Measurements from ENCODE around the gene MARK1. TPM values are rescaled to one million over a fixed set of nuclear protein-coding genes. Genes with fewer than 3 reads are reported as not detected.

Gene MARK1
- total RNA-seq, 3 donors from 2014 or later: 1.4 to 11.2 (median 1.8) TPM

DNA sequence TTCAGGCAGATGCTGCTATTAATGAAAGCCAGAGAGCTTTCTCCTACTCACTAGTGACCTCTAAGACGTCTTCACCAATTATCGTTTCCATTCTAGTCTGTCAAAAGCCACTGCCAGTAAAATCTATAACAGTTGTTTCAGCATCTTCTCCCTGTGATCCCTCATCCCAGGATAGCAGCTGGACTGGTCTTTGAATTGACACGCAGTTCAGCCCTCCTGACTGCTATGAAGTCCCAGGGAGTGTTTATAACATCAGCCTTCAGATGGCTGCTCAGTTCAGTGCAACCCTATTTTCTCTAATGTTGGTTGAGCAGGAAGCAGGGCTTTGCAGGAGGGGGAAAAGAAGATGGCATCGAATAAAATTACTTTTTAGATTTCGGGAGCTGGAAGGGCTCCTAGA, 23.6 kb upstream of the MARK1 start:
- intact Hi-C loops (cut with DNase I, micrococcal nuclease): no loop called here
- H3K9me3 ChIP-seq: no peaks in the 10 kb centered on the region
- TF ChIP-seq, protein P1, sequence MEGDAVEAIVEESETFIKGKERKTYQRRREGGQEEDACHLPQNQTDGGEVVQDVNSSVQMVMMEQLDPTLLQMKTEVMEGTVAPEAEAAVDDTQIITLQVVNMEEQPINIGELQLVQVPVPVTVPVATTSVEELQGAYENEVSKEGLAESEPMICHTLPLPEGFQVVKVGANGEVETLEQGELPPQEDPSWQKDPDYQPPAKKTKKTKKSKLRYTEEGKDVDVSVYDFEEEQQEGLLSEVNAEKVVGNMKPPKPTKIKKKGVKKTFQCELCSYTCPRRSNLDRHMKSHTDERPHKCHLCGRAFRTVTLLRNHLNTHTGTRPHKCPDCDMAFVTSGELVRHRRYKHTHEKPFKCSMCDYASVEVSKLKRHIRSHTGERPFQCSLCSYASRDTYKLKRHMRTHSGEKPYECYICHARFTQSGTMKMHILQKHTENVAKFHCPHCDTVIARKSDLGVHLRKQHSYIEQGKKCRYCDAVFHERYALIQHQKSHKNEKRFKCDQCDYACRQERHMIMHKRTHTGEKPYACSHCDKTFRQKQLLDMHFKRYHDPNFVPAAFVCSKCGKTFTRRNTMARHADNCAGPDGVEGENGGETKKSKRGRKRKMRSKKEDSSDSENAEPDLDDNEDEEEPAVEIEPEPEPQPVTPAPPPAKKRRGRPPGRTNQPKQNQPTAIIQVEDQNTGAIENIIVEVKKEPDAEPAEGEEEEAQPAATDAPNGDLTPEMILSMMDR (IDR thresholded peaks at IDR 0.05): no peak
- no peak for ATAC-seq
- no peaks in the 10 kb centered on the region for H3K36me3 ChIP-seq (ENCODE audit: low read depth)
- H3K4me3 ChIP-seq: no peak overlapping the region
- DNase-seq: no peak
- no peaks in the 10 kb centered on the region for H3K4me1 ChIP-seq (ENCODE audit: low read depth)

DNA sequence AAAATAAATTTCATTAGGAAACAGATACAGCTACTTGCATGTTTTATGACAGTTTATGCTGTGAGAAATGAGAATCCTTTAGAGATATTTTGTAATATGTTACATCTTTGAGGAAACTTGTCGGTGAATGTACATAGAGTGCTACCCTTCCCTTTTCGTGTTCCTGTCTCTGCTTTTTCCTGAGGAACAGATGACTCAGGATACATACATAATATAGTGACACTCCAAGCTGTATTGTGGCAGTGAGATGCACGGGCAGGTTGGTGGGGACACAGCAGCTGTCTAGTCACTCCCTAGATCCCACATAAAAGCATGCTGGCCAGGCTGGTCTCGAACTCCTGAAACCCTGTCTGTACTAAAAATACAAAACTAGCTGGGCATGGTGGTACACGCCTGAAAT, 20.9 kb upstream of the MARK1 start:
- TF ChIP-seq, protein P1 (IDR thresholded peaks at IDR 0.05): no peak
- H3K4me1 ChIP-seq (ENCODE audit: low read depth): no peaks in the 10 kb centered on the region
- intact Hi-C loops (cut with DNase I, micrococcal nuclease): no loop called here
- H3K9me3 ChIP-seq: no peaks in the 10 kb centered on the region
- ATAC-seq: no peak
- H3K4me3 ChIP-seq: no peak overlapping the region
- no peaks in the 10 kb centered on the region for H3K36me3 ChIP-seq (ENCODE audit: low read depth)
- DNase-seq: no peak

DNA sequence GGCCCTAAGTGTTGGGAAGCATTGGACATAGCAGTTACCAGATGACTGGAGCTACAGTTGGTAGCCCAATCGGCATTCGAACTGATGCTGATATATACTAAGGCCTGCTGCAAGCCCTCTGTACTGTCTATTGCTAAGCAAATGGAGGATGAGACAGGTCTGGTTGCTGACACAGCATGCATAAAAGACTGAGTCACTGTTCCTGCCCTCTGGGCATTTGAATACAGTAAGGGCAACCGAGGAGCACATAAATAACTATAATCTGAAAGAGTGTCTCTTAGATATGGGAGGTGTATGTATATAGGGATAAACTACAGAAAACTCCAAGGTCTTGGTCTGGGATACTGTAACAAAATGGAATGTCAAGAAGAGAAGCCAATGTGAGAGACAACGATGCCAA, 16.8 kb upstream of the MARK1 start:
- intact Hi-C loops (cut with DNase I, micrococcal nuclease): no loop called here
- Histone ChIP-seq H3K9me3 (no peaks in the 10 kb centered on the region), H3K4me1 (ENCODE audit: low read depth) (no peaks in the 10 kb centered on the region), H3K36me3 (ENCODE audit: low read depth) (no peaks in the 10 kb centered on the region), H3K4me3 (no peak overlapping the region)
- TF ChIP-seq, protein P1 (IDR thresholded peaks at IDR 0.05): no peak
- no peak for ATAC-seq
- no peak for DNase-seq

DNA sequence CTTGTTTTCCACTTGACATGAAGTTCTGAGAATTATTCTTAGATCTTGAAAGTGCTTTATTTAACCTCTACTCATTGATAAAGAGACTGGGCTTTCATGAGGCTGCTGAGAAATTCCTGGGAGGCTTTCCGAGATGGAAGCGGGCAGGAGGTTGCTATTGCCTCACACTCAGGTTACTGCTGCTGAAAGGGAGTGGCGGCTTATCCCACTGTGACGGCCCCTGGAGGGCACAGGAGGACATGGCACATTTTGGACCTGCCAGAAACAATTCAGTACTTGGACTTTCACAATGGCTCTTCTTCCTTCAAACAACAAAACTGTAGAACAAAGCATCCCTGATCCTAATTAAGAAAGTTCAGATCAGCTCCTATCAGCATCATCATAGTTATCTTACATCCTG, 16.2 kb upstream of the MARK1 start:
- no peak for ATAC-seq
- H3K36me3 ChIP-seq (ENCODE audit: low read depth): no peaks in the 10 kb centered on the region
- no peaks in the 10 kb centered on the region for H3K9me3 ChIP-seq
- peaks cover 3% of the 10 kb centered on the region for H3K4me1 ChIP-seq (ENCODE audit: low read depth)
- TF ChIP-seq, protein P1 (IDR thresholded peaks at IDR 0.05): no peak
- intact Hi-C loops (cut with DNase I, micrococcal nuclease): no loop called here
- no peak for DNase-seq
- no peak overlapping the region for H3K4me3 ChIP-seq

DNA sequence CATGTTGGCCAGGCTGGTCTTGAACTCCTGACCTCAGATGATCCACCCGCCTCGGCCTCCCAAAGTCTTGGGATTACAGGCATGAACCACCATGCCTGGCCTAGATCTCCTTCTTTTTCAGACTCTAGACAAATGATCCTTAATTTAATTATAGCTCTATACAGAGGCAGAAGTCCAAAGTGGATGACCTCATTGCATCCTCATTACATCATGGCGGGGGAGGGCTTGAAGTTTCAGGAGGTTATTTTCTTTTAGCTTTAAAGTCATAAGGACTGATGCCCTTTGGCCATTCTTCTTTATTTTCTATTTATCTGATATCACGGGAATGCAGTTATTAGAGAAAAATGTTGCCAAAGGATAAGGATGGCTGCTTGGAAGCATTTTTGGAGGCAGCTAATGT, 14.1 kb upstream of the MARK1 start:
- no peak for DNase-seq
- no peak overlapping the region for H3K4me3 ChIP-seq
- peaks cover 3% of the 10 kb centered on the region for H3K4me1 ChIP-seq (ENCODE audit: low read depth)
- ATAC-seq: no peak
- no peaks in the 10 kb centered on the region for H3K36me3 ChIP-seq (ENCODE audit: low read depth)
- TF ChIP-seq, protein P1 (IDR thresholded peaks at IDR 0.05): no peak
- intact Hi-C loops (cut with DNase I, micrococcal nuclease): no loop called here
- H3K9me3 ChIP-seq: no peaks in the 10 kb centered on the region

DNA sequence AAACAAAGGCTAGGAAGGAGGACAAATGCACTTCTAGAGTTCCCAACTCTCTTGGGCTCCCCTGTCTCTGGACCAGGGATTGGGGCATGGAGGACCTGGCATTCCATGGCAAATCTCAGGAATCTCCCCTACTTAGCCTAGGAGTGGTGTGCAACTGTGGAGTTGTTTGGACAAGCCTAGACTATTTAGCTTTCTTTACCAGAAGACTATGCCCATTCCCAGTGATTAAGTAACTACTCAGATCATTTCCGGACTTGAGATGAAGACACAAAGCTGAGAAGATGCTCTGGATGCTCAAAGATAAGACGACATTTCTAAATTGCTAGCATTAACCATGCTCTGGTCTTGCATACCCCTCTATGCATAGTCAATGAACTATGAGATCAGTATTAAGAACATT, 13.7 kb upstream of the MARK1 start:
- no peaks in the 10 kb centered on the region for H3K36me3 ChIP-seq (ENCODE audit: low read depth)
- no peaks in the 10 kb centered on the region for H3K9me3 ChIP-seq
- H3K4me3 ChIP-seq: no peak overlapping the region
- no peak for ATAC-seq
- intact Hi-C loops (cut with DNase I, micrococcal nuclease): no loop called here
- no peak for DNase-seq
- peaks cover 3% of the 10 kb centered on the region for H3K4me1 ChIP-seq (ENCODE audit: low read depth)
- TF ChIP-seq, protein P1 (IDR thresholded peaks at IDR 0.05): no peak
